H9 (cell line): ENCODE measurements around the gene CACNA2D3. TPM values are rescaled to one million over a fixed set of nuclear protein-coding genes. Genes with fewer than 3 reads are reported as not detected.

Experiments
- DNase-seq: peaks from one replicate; pipeline ENCODE4 v3.0.0-alpha.2; 2017
- H2AFZ ChIP-seq: one replicate; pipeline ENCODE4 v1.6.1; 2013; ENCODE audit warnings: mild to moderate bottlenecking, low read length, control low read depth, moderate library complexity
- H2AK5ac ChIP-seq: 2 replicates; pipeline ENCODE4 v1.6.1; 2013; ENCODE audit warnings: low read length, control low read depth, mixed read lengths; ENCODE audit not compliant: insufficient read length
- H2BK120ac ChIP-seq: one replicate; pipeline ENCODE4 v1.6.1; 2013; ENCODE audit warnings: low read depth, mild to moderate bottlenecking, low read length, control low read depth, inconsistent platforms; ENCODE audit not compliant: poor library complexity, severe bottlenecking
- H2BK12ac ChIP-seq: 2 replicates; pipeline ENCODE4 v1.6.1; 2013; ENCODE audit warnings: low read length, control low read depth, mixed read lengths, low read depth; ENCODE audit not compliant: insufficient read length
- H2BK15ac ChIP-seq: 2 replicates; pipeline ENCODE4 v1.6.1; 2013; ENCODE audit warnings: low read depth, low read length, control low read depth
- H2BK20ac ChIP-seq: one replicate; pipeline ENCODE4 v1.6.1; 2013; ENCODE audit warnings: low read depth, mild to moderate bottlenecking, low read length, control low read depth, inconsistent platforms; ENCODE audit not compliant: poor library complexity, severe bottlenecking
- H2BK5ac ChIP-seq: 2 replicates; pipeline ENCODE4 v1.6.1; 2013; ENCODE audit warnings: low read length, control low read depth, mixed read lengths; ENCODE audit not compliant: insufficient read length
- H3K14ac ChIP-seq: 2 replicates; pipeline ENCODE4 v1.6.1; 2013; ENCODE audit warnings: low read length, control low read depth; ENCODE audit not compliant: insufficient read depth
- H3K18ac ChIP-seq: 2 replicates; pipeline ENCODE4 v1.6.1; 2013; ENCODE audit warnings: low read depth, mild to moderate bottlenecking, mixed read lengths, low read length, control low read depth; ENCODE audit not compliant: insufficient read length
- H3K23ac ChIP-seq: 2 replicates; pipeline ENCODE4 v1.6.1; 2013; ENCODE audit warnings: low read length, control low read depth, mixed read lengths, low read depth; ENCODE audit not compliant: insufficient read length
- H3K23me2 ChIP-seq: 2 replicates; pipeline ENCODE4 v1.6.1; 2013; ENCODE audit warnings: low read depth, mild to moderate bottlenecking, mixed read lengths, low read length, control low read depth; ENCODE audit not compliant: insufficient read length, poor library complexity, severe bottlenecking
- H3K27ac ChIP-seq: 2 replicates; pipeline ENCODE4 v1.5.1; 2013; ENCODE audit warnings: low read length, control low read depth, mixed read lengths, low read depth; ENCODE audit not compliant: insufficient read length
- H3K27me3 ChIP-seq: 2 replicates; pipeline ENCODE4 v1.6.1; 2013; ENCODE audit warnings: low read length, control low read depth, inconsistent platforms; ENCODE audit not compliant: insufficient read depth
- H3K4ac ChIP-seq: 2 replicates; pipeline ENCODE4 v1.6.1; 2013; ENCODE audit warnings: low read depth, mild to moderate bottlenecking, control low read depth, inconsistent platforms, low read length, moderate library complexity
- H3K4me1 ChIP-seq: 2 replicates; pipeline ENCODE4 v1.6.1; 2013; ENCODE audit warnings: low read length, control low read depth, inconsistent platforms; ENCODE audit not compliant: insufficient read depth
- H3K4me2 ChIP-seq: 2 replicates; pipeline ENCODE4 v1.6.1; 2013; ENCODE audit warnings: low read length, control low read depth, mixed read lengths; ENCODE audit not compliant: insufficient read length, insufficient read depth
- H3K56ac ChIP-seq: 2 replicates; pipeline ENCODE4 v1.6.1; 2013; ENCODE audit warnings: low read depth, mild to moderate bottlenecking, mixed read lengths, low read length, control low read depth; ENCODE audit not compliant: insufficient read length
- H3K79me1 ChIP-seq: 2 replicates; pipeline ENCODE4 v1.6.1; 2013; ENCODE audit warnings: low read depth, mild to moderate bottlenecking, moderate library complexity, low read length, control low read depth, inconsistent platforms; ENCODE audit not compliant: insufficient read depth, poor library complexity, severe bottlenecking
- H3K79me2 ChIP-seq: 2 replicates; pipeline ENCODE4 v1.6.1; 2013; ENCODE audit warnings: low read length, control low read depth, inconsistent platforms; ENCODE audit not compliant: insufficient read depth
- H3K9ac ChIP-seq: 2 replicates; pipeline ENCODE4 v1.6.1; 2013; ENCODE audit warnings: low read length, control low read depth, mixed read lengths; ENCODE audit not compliant: insufficient read length; ENCODE audit errors: extremely low read depth
- H3K9me3 ChIP-seq: one replicate; pipeline ENCODE4 v1.6.1; 2013; ENCODE audit warnings: low read depth, low read length, inconsistent platforms; ENCODE audit not compliant: control insufficient read depth
- H3T11ph ChIP-seq: one replicate; pipeline ENCODE4 v1.6.1; 2013; ENCODE audit warnings: mild to moderate bottlenecking, low read length, control low read depth, inconsistent platforms
- H4K20me1 ChIP-seq: one replicate; pipeline ENCODE4 v1.6.1; 2013; ENCODE audit not compliant: control insufficient read depth, insufficient read length, insufficient read depth
- H4K5ac ChIP-seq: 2 replicates; pipeline ENCODE4 v1.6.1; 2013; ENCODE audit warnings: low read depth, mild to moderate bottlenecking, mixed read lengths, low read length, control low read depth; ENCODE audit not compliant: insufficient read length
- H4K8ac ChIP-seq: replicated peaks from 2 replicates; pipeline ENCODE4 v1.6.1; 2013; ENCODE audit warnings: low read length, control low read depth, mixed read lengths, low read depth; ENCODE audit not compliant: insufficient read length
- H4K91ac ChIP-seq: 2 replicates; pipeline ENCODE4 v1.6.1; 2013; ENCODE audit warnings: low read depth, mild to moderate bottlenecking, moderate library complexity, mixed read lengths, low read length, control low read depth; ENCODE audit not compliant: insufficient read length
- H3K27ac Mint-ChIP-seq, 3 experiments: 2 replicates in 2 of 3; 3 replicates in 1 of 3; pipeline ENCODE4 v1.8.0; 2020 to 2021; ENCODE audit warnings: mixed read lengths in 3 of 3, mild to moderate bottlenecking in 1 of 3, moderate library complexity in 1 of 3
- H3K27me3 Mint-ChIP-seq: 2 replicates; pipeline ENCODE4 v1.8.0; 2021; ENCODE audit warnings: low read depth, mild to moderate bottlenecking, moderate library complexity, mixed read lengths
- H3K36me3 Mint-ChIP-seq, 3 experiments: 2 replicates in 2 of 3; 3 replicates in 1 of 3; pipeline ENCODE4 v1.8.0; 2020 to 2021; ENCODE audit warnings: low read depth in 3 of 3, mixed read lengths in 3 of 3; ENCODE audit not compliant: insufficient read depth in 1 of 3
- H3K4me1 Mint-ChIP-seq, 2 experiments: 2 replicates each; pipeline ENCODE4 v1.8.0; 2020; ENCODE audit warnings: mixed read lengths in 2 of 2
- H3K4me3 Mint-ChIP-seq, 2 experiments: 2 replicates in 1 of 2; 3 replicates in 1 of 2; pipeline ENCODE4 v1.8.0; 2020 to 2021; ENCODE audit warnings: mild to moderate bottlenecking in 2 of 2, mixed read lengths in 2 of 2, moderate library complexity in 1 of 2
- H3K9me3 Mint-ChIP-seq, 2 experiments: 2 replicates in 1 of 2; 3 replicates in 1 of 2; pipeline ENCODE4 v1.8.0; 2020; ENCODE audit warnings: mild to moderate bottlenecking in 2 of 2, mixed read lengths in 2 of 2, moderate library complexity in 1 of 2
- CTCF ChIP-seq: fragments of 200-600 bp; sonication (generic); conservative IDR thresholded peaks from 3 replicates; pipeline ENCODE4 v1.8.0; 2021; ENCODE audit warnings: antibody characterized with exemption, mild to moderate bottlenecking
- WGBS: extraction: QIAGEN DNeasy Blood & Tissue Kit; methylation state at CpG from one replicate; pipeline ENCODE4 v1.1.7; 2013; ENCODE audit warnings: missing lambda C conversion rate, low lambda C conversion rate, mixed read lengths; ENCODE audit not compliant: insufficient read length; ENCODE audit errors: extremely low coverage; 5-methylcytosine and 5-hydroxymethylcytosine counted together
- total RNA-seq: library from RNA; stranded (reverse); gene quantifications from 2 replicates; pipeline ENCODE4 v1.2.1, GENCODE V29; 2021

Gene CACNA2D3
- total RNA-seq, 1 experiment from 2014 or later, result 3.2 TPM

GRCh38 chr3:55006244-55006676 lies 883.9 kb downstream of the CACNA2D3 start:
- DNase-seq, result no peak
- peak overlapping the region; percentile 22 to 45; a peak in 4 of 5 replicates for H3K4me3 Mint-ChIP-seq
- Histone ChIP-seq H3K27ac (no peak overlapping the region), H3K79me1 (no peaks in the 10 kb centered on the region), H3K4me2 (no peak overlapping the region), H3K4me1 (peaks cover 4% of the 10 kb centered on the region; the same call in 1 of the 2 replicates), H3K14ac (no peak overlapping the region), H4K91ac (no peak overlapping the region), H4K8ac (no peak overlapping the region), H3K23ac (no peak overlapping the region), H3K27me3 (no peaks in the 10 kb centered on the region), H2AFZ (no peak overlapping the region), H2AK5ac (no peak overlapping the region), H2BK12ac (no peak overlapping the region), H3K9me3 (no peaks in the 10 kb centered on the region), H3T11ph (no peak overlapping the region), H4K20me1 (no peaks in the 10 kb centered on the region), H3K9ac (no peak overlapping the region), H2BK5ac (no peak overlapping the region), H3K56ac (no peak overlapping the region), H3K4ac (no peak overlapping the region), H3K79me2 (no peaks in the 10 kb centered on the region), H2BK15ac (no peak overlapping the region), H2BK20ac (no peak overlapping the region), H4K5ac (no peak overlapping the region), H3K18ac (no peak overlapping the region), H2BK120ac (no peak overlapping the region), H3K23me2 (no peaks in the 10 kb centered on the region)
- no CpG with 5 or more reads among the region's 8 CpGs for WGBS
- no peak for TF ChIP-seq CTCF
- H3K9me3 Mint-ChIP-seq, result no peaks in the 10 kb centered on the region
- H3K4me1 Mint-ChIP-seq, result peaks cover 34% of the 10 kb centered on the region in 2 experiments
- peak overlapping the region; percentile 71 to 98 (median 81) for H3K27ac Mint-ChIP-seq
- H3K27me3 Mint-ChIP-seq, result no peaks in the 10 kb centered on the region
- no peaks in the 10 kb centered on the region for H3K36me3 Mint-ChIP-seq
